ENCODE data around the gene C2CD2L.
"Not testable (repeated sequence)": the region's sequence is repeated elsewhere in the genome, so short reads cannot be mapped to it uniquely, and the experiment has no call there.

C2CD2L gene

GRCh38 chr11:119156496-119156895, 49.4 kb downstream of the C2CD2L start:
- no peak for DNase-seq (ENCODE audit: extremely low spot score)
- TF ChIP-seq, protein P1, sequence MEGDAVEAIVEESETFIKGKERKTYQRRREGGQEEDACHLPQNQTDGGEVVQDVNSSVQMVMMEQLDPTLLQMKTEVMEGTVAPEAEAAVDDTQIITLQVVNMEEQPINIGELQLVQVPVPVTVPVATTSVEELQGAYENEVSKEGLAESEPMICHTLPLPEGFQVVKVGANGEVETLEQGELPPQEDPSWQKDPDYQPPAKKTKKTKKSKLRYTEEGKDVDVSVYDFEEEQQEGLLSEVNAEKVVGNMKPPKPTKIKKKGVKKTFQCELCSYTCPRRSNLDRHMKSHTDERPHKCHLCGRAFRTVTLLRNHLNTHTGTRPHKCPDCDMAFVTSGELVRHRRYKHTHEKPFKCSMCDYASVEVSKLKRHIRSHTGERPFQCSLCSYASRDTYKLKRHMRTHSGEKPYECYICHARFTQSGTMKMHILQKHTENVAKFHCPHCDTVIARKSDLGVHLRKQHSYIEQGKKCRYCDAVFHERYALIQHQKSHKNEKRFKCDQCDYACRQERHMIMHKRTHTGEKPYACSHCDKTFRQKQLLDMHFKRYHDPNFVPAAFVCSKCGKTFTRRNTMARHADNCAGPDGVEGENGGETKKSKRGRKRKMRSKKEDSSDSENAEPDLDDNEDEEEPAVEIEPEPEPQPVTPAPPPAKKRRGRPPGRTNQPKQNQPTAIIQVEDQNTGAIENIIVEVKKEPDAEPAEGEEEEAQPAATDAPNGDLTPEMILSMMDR (IDR thresholded peaks at IDR 0.05; ENCODE audit: control extremely low read depth, extremely low read depth, low read depth, missing control alignments), result no peak
- ChIA-PET POLR2A (interaction anchor here (0.6 kb wide), 1 partner anchor 71 kb away, joined by 4 read pairs; no protein-coding TSS in a partner anchor), CTCF (interaction anchor here (1.6 to 8.9 kb wide), 4 partner anchors 9 to 181 kb away, joined by 5 to 53 read pairs (median 46); partner anchors contain the start of gene NLRX1)

DNA sequence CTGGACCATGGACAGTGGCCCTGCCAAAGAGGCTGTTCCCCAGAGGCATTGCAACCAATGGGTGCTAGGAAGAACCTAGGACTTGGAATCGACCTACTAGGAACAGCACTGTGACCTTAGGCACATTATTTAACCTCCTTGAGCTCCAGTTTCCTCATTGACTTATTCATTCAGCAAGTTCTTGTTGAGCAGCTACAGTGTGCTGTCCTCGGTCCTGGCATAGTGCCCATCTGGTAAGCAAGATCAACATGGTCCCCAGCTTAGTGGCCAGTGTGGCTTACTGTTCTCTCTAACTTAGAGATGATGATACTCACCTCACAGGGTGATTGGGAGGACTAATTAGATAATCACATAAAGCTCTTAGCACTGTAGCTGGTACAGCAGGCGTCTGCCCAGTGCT, 49.9 kb downstream of the C2CD2L start:
- ChIA-PET POLR2A (interaction anchor here (0.6 kb wide), 1 partner anchor 72 kb away, joined by 4 read pairs; no protein-coding TSS in a partner anchor), CTCF (interaction anchor here (0.9 to 8.9 kb wide), 6 partner anchors 9 to 181 kb away, joined by 3 to 53 read pairs (median 25); partner anchors contain the start of gene NLRX1)
- DNase-seq (ENCODE audit: extremely low spot score), result no peak
- TF ChIP-seq, protein P1 (IDR thresholded peaks at IDR 0.05; ENCODE audit: control extremely low read depth, extremely low read depth, low read depth, missing control alignments), result no peak

DNA sequence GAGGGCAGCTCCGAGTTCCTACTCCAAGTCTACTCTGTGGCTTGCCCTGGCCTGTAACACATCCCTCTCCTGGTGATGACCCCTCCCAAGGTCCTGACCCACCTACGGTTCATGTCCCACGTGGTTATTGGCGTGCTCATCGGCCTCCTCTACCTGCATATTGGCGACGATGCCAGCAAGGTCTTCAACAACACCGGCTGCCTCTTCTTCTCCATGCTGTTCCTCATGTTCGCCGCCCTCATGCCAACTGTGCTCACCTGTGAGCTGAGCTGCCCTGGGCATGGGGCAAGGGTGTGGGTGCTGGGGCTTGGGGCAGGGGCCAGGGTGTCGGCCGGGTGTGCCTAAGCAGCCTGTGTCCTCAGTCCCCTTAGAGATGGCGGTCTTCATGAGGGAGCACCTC, 51.3 kb downstream of the C2CD2L start:
- ChIA-PET CTCF (interaction anchor here (1.0 to 8.9 kb wide), 4 partner anchors 12 to 39 kb away, joined by 3 to 53 read pairs (median 24); partner anchors contain the start of gene NLRX1), POLR2A (no interaction called here)
- no peak for DNase-seq (ENCODE audit: extremely low spot score)
- TF ChIP-seq, protein P1 (IDR thresholded peaks at IDR 0.05; ENCODE audit: control extremely low read depth, extremely low read depth, low read depth, missing control alignments), result no peak

DNA sequence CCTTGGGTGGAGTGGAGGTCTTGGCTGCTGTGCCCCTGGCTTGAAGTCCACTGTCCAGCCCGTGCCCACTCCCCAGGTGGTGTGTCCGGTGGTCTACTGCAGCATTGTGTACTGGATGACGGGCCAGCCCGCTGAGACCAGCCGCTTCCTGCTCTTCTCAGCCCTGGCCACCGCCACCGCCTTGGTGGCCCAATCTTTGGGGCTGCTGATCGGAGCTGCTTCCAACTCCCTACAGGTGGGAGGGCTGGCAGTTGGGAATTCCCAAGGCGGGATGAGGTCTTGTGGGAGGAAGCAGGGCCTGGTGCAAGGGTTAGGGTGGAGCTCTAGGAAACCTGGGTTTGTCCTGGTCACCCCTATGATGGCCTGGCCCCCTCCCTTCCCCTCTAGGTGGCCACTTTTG, 53.0 kb downstream of the C2CD2L start:
- ChIA-PET POLR2A (no interaction called here), CTCF (interaction anchor here (0.9 to 2.4 kb wide), 7 partner anchors 8 to 178 kb away, joined by 3 to 18 read pairs (median 6); partner anchors contain the start of gene NLRX1)
- TF ChIP-seq, protein P1 (IDR thresholded peaks at IDR 0.05; ENCODE audit: control extremely low read depth, extremely low read depth, low read depth, missing control alignments), result no peak
- no peak for DNase-seq (ENCODE audit: extremely low spot score)

GRCh38 chr11:119161871-119162270, 54.7 kb downstream of the C2CD2L start:
- TF ChIP-seq, protein P1 (IDR thresholded peaks at IDR 0.05; ENCODE audit: control extremely low read depth, extremely low read depth, low read depth, missing control alignments), result no peak
- ChIA-PET CTCF (no interaction called here), POLR2A (no interaction called here)
- no peak for DNase-seq (ENCODE audit: extremely low spot score)

- DNase-seq (ENCODE audit: extremely low spot score), result no peak
- ChIA-PET CTCF (interaction anchor here (0.9 to 5.3 kb wide), 12 partner anchors 11 to 172 kb away, joined by 3 to 46 read pairs (median 4); partner anchors contain the start of gene HINFP), POLR2A (no interaction called here)
- TF ChIP-seq, protein P1 (IDR thresholded peaks at IDR 0.05; ENCODE audit: control extremely low read depth, extremely low read depth, low read depth, missing control alignments), result no peak
Observed at GRCh38 chr11:119166368-119167076, 59.4 kb downstream of the C2CD2L start.

- CTCF ChIA-PET, result interaction anchor here (0.9 to 5.3 kb wide), 11 partner anchors 10 to 171 kb away, joined by 3 to 46 read pairs (median 4); no protein-coding TSS in a partner anchor
- DNase-seq (ENCODE audit: extremely low spot score); POLR2A ChIA-PET: not testable (repeated sequence)
Observed at GRCh38 chr11:119167077-119167458, 59.9 kb downstream of the C2CD2L start.
